NCI-H2107 treated with DMSO at 0.1 percent for 48 hours (cell line): ENCODE results near the gene SLC6A12.

Source experiments
- DNase-seq: peaks from one replicate; lab custom pipeline; 2025; ENCODE audit not compliant: unreplicated experiment; lab: John Stamatoyannopoulos, UW

SLC6A12 gene

GRCh38 chr12:167959-168600 is 45.9 kb downstream of the SLC6A12 start:
- no peak for DNase-seq

GRCh38 chr12:166425-167075 is 47.4 kb downstream of the SLC6A12 start:
- DNase-seq = no peak

- no peak for DNase-seq
These were observed 48.0 kb downstream of the SLC6A12 start for GRCh38 chr12:165862-166368.

- DNase-seq = no peak
These were observed 49.8 kb downstream of the SLC6A12 start for GRCh38 chr12:164207-164606.

GRCh38 chr12:163406-163986 is 50.5 kb downstream of the SLC6A12 start:
- DNase-seq = no peak

DNA sequence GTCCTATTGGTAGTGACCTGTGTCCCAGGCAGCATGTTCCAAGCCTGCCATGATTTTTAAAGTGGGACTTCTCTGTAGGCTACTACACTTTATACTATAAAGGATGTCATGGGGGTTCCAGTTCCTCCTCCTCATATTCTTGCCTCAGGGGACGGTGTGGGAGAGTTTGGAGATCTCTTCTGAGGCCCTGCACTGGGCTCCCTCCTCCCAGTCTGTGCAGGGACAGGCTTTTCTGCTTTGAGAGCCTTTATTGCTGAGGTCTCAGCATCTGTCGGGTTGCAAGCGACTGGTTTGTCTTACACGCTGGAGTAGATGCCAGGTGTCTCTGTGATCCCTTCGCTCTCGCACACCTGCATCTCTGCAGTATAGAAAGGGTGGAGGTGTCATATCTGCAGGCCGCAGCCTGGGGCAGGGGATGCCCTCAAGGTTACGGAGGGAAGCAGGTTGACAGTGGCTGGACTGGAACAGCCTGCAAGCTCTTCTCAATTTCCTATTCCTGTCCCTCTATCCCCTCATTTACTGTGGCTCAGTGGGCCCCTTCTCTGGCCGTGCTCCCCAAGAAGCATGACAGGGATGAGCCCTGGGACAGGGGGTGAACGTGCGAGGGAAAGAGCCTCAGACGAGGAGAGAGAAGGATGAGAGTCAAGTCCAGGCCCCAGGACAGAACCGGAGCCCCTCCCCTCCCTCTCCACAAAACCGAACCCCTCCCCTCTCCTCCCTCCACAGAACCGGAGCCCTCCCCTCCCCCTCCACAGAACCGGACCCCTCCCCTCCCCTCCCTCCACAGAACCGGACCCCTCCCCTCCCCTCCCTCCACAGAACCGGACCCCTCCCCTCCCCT is 51.3 kb downstream of the SLC6A12 start:
- DNase-seq = no peak

DNA sequence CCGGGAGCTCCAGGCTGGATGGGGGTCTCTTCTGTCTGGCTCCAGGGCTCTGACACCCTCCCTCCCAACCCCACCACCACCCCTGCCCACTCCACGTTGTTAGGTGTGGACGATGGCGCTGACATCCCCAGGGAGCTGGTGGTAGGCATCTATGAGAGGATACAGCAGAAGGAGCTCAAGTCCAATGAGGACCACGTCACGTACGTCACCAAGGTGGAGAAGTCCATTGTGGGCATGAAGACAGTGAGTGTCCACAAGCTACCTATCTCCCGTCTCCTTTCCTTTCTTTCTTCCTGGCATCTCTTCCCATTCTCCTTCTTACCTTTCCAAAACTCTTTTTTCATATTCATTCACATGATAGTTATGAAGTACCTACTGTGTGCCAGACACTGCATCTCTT is 52.1 kb downstream of the SLC6A12 start:
- DNase-seq = no peak

- no peak for DNase-seq
These were observed 53.1 kb downstream of the SLC6A12 start for GRCh38 chr12:160858-161257.

GRCh38 chr12:159156-159782 is 54.7 kb downstream of the SLC6A12 start:
- DNase-seq = no peak

DNA sequence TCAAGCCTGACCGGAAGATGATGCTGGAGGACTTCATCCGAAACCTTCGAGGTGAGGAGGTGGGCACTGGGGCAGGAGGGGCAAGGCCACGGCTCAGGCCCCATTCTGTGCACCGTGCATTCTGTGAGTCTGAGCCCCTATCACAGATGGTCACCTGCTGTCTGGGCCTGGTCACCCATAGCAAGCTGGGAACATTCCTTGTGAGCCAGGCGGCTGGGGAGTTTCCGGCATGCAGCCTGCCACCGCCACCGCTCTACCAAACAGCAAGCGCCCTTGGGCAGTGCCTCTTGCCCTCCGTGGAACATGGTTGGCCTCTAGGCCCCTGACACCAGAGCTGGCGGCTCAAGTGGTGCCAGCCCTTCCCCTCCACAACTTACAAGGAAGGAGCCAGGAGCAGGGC is 56.3 kb downstream of the SLC6A12 start:
- DNase-seq = no peak

DNA sequence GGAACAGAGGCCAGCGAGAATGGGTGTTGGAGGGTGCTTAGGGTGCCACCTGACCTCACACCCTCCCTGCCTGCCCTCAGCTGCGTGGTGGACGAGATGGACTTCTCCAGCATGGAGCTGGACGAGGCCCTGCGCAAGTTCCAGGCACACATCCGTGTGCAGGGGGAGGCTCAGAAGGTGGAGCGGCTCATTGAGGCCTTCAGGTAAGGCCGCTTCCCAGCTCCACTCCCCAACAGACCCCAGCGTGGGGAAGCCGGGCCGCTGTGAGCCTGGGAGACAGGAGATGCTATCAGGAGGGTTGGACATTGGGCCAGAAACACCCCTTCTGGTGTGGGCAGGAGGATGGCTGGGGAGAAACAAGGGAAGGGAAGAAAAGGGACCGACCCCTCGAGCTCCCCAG is 57.0 kb downstream of the SLC6A12 start:
- DNase-seq = no peak

GRCh38 chr12:155646-156045 is 58.3 kb downstream of the SLC6A12 start:
- no peak for DNase-seq

- DNase-seq = no peak
These were observed 59.0 kb downstream of the SLC6A12 start for GRCh38 chr12:155006-155405.

DNA sequence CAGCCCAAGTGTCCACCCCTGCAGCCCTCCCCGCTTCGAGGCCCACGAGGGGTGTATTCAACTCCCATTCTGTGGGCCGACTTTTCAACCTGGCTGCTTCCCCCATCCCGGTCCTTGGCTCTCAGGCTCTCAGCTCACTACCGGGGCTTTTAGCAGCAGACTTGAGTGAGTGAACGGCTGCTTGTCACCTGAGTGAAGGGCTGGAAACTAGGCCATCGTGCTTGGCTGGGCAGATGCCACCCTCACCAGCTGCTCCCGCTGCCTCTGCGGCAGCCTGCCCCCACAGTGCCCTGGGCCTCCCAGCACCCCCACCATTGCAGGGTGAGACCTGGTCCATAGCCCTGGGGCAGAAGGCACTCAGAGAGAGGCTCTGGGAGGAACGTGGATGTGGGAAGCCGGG is 59.9 kb downstream of the SLC6A12 start:
- peak; percentile 15 for DNase-seq

- peak; percentile 81 for DNase-seq
These were observed 60.7 kb downstream of the SLC6A12 start for GRCh38 chr12:153080-153746.

GRCh38 chr12:152440-152839 is 61.5 kb downstream of the SLC6A12 start:
- peak; percentile 82 for DNase-seq

DNA sequence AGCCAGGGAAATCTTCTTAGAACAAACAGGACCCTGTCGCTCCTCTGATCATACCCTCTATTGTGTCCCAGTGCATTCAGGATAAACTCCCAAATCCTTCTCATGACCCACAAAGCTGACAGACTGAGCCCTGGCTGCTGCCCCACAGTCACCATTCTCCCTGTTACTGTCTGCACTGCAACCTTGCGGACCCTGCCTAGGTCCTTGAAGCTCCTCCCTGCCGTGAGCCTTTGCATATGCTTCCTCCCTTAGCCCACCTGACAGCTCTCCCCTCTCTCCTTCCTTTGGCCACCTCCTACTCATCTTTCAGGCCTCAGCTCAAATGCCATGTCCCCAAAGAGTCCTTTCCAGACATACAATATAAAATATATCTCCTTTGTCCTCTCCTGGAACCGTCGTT is 62.4 kb downstream of the SLC6A12 start:
- DNase-seq = no peak

DNA sequence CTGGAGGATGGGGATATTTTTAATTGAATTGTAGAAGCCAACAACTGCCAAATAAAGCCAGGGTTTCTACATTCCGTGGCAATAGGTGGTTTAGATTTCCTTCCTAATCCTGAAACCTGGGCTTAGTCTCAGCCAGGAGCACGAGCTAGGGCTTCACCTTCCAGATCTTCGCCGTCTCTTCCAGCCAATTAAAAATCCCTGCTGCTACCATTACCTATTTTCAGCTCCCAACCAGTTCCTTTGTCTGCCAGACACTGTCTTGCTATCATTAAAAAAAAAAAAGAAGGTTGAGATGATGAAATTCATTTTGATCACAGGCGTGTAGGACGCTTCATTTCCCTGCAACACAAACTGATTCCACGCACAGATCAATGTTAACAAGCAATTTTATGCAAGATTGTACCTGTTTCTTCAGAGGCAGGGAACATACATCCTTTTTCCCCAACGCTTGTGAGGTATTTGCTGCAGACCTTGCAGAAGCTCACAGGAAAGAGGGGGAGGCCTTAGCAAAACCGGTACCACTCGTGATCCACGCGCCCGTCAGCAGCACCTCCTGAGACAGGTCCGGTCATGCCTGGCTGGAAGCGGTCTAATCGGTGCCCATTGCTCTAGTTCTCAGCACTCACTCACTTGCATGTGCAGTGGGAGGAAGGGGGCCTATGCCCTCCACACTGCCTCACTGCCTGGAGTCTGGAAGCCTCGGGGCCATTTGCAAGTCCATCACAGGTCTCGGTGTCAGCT is 65.1 kb downstream of the SLC6A12 start:
- DNase-seq = no peak

DNA sequence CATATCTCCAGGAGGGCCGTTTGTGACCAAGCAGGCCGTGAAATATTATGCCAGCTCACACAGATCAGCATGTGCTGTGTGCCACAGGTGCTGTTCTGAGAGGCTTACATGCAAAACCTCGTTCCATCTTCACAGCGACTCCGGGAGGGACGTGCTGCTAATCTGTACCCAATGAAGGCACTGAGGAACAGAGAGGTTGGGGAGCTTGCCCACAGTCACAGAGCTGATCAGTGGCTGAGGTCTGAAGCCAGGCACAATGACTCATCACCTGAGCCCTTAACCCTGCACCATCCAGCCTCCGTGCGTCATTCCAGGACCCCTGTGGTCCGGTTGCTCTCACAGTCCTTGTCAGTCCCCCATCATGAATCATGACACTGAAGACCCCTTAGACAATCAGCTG is 66.7 kb downstream of the SLC6A12 start:
- DNase-seq = no peak
